GM21576 (cell line): Measurements from ENCODE around the gene AEN.
"Not testable (repeated sequence)": the region's sequence is repeated elsewhere in the genome, so short reads cannot be mapped to it uniquely, and the experiment has no call there.

ENCODE experiments used
- ATAC-seq: cut with Tn5 transposase; IDR thresholded peaks from one replicate; pipeline ENCODE4 v1.9.1; 2021; ENCODE audit warnings: mild to moderate bottlenecking, moderate library complexity; ENCODE audit not compliant: unreplicated experiment

The AEN gene

DNA sequence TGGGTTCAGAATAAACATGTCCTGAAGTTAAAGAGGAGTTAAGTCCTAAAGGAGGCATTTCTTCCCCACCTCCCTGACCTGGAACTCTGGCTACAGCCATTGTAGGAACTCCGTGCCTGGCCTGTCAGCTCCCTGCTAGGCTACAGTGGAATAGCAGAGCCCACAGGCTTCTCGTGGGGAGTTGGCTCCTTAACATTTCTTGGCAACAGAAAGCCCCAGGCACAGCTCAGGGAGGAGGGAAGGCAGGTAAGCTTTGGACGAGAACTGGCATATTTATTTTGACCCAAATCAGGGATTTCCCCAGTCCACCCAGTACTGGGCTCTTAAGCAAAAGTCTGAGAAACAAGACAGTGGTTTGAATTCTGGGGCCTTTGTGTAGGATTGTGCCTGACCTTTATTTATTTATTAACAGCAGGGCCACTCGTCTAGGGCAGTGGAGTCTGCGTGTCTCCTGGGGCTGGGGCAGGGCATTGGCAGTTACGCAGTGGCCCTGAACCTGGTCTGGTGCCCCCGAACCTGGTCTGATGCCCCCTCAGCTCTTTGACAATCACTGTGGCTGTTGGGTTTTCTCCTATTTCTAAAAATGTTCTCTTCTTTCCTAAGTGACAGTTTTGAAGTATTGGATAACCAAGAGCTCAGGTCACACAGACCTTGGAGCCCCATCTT is 9.8 kb downstream of the AEN start:
- no peak for ATAC-seq

DNA sequence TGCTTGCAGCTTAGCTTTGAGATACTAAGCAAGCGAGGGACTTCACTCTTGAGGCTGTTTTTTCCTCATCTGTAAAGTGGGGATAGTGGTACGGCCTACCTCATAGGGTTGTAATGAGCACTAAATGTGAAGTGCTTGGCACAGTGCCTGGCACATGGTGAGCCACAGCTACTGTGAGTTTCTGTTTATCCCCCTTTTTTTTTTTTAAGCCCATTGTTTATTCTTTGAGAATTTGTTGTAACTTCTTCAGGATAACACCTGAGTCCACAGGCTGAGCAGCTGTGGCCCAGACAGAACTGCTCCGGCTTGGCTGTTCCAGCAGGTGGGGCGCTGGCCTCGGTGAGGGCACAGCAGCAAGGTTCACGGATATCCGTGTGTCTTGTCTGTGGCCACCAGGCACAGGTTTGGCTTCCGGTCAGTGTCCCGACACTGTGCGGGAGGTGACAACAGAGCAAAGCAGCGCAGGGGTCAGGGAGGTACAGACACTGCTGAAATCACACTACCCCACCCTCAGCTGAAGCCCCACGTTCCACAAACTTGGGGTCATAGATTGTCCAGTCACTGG is 10.4 kb downstream of the AEN start:
- no peak for ATAC-seq

DNA sequence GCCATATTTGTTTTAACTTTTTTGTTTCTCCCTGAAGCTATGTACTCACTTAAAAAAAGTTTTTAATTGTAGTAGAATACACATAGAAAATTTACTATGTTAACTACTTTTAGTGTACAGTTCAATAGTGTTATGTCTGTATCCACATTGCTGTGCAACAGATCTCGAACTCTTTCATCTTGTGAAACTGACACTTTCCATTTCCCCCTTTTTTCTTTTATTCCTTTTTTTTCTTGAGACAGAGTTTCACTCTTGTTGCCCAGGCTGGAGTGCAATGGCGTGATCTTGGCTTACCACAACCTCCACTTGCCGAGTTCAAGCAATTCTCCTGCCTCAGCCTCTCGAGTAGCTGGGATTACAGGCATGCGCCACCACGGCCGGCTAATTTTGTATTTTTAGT is 11.7 kb downstream of the AEN start:
- ATAC-seq = not testable (repeated sequence)

DNA sequence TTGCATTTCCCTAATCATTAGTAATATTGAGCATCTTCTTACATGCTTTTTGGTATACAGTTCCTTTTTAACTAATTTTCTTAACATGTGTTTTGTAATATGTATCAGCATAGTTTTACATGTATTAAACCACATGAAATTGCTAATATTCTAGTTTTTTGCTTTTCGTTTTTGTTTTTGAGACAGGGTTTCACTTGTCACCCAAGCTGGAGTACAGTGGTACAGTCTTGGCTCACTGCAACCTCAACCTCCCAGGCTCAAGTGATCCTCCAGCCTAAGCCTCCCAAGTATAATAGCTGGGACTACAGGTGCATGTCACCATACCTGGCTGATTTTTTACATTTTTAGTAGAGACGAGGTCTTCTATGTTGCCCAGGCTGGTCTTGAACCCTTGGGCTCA is 13.3 kb downstream of the AEN start:
- ATAC-seq = no peak

DNA sequence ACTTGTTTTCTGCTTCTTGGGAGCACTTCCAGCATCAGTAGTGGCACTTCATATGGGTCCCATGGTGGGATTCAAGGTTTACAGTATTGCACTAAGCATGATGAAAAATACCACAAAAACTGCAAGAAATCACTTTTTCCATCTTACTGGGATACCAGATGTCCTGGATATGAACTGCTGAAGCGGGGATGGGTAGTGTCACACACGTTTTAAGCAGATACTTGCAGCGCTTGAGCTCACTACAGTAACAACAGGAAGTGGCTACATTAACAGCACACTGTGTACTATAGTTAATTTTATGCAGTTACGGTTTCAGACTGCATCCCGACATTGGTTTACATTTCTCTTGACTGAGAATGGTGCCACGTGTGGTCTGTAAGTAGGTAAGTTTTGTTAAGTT is 14.2 kb downstream of the AEN start:
- peak; percentile 35 for ATAC-seq

DNA sequence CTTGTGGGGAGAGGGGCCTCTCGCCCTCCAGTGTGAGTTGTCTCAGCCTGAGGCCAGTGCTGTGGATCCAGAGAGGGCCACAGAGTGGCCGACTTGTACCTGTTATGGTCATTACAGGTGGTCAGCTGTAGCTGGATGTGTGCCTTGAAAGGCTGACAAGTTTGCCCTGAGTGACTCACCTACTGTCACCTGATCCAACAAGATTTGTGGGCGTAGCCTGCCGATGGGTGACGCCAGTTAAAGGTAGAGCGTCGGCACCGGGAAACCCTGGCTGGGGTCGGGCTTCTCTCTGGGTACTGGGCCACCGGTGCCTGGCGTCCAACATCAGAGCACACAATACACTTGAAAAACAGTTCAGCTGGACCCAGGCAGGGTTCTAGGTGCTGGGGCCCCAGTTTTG is 14.9 kb downstream of the AEN start:
- no peak for ATAC-seq

DNA sequence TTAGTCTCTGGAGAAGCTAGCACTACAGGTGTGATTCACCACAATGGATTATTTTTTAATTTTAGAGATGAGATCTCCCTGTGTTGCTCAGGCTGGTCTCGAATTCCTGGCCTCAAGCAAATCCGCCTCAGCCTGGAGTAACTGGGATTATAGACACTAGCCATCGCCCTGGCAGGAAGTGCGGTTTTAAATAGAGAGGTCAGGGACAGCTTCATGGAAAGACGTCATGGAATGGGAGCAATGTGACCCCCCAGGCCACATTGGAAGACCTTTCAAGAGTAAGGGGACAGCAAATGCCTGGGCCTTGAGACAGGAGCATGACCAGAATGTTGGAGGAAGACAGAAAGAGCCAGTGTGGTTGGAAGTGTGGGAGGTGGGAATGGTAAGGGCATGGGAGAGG is 15.5 kb downstream of the AEN start:
- no peak for ATAC-seq

DNA sequence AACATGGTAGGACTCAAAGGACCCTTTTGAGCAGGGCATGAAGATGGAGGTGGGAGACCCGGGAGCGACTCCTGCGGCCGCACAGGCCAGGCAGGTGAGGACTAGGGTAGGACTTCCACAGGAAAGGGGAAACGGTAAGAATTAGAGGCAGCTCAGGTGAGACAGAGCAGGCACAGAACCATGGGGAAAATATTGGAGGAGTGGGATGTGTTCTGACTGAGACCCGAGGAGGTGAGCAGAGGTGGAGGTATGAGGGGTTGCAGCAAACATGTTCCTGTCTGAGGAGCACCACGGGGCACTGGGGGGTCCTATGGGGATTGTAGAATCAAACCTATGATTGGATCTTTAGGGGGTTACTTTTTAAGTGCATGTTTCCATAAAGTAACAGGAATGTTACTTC is 16.3 kb downstream of the AEN start:
- ATAC-seq = no peak

DNA sequence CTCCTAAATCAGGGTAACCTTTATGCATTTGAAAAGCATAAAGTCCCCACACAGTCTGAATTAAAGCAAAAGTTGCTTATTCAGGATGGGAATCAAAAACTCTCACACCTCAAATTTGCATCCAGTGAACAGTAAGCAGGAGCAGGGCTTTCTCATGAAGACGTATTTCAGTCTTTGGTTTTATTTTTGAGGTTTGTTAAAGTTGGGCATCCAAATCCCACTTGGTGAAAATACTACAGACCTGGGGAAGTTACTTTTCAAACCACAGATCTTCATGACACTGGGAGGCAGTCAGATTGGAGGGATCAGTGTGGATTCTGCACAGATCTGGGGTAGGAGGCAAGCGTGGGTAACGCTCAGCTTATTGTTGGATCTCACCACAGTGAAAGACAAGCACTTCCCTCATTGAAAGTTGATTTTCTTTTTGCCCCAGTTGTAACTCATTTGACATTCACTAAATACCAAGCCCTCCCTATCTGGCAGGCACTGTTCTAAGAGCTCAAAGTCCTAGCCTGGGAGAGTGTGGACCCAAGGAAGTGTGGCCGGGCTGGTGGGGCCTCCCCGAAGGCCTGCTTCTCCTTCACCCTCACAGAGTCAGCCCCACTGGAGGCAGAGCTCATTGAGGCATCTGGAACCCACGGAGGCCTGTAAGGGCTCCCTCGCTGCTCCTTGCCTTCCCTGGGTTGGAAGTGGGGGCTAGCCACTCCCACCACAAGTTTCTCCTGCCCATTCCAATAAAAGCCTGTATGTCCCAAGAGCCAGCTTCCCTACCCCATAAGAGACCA is 16.9 kb downstream of the AEN start:
- no peak for ATAC-seq

DNA sequence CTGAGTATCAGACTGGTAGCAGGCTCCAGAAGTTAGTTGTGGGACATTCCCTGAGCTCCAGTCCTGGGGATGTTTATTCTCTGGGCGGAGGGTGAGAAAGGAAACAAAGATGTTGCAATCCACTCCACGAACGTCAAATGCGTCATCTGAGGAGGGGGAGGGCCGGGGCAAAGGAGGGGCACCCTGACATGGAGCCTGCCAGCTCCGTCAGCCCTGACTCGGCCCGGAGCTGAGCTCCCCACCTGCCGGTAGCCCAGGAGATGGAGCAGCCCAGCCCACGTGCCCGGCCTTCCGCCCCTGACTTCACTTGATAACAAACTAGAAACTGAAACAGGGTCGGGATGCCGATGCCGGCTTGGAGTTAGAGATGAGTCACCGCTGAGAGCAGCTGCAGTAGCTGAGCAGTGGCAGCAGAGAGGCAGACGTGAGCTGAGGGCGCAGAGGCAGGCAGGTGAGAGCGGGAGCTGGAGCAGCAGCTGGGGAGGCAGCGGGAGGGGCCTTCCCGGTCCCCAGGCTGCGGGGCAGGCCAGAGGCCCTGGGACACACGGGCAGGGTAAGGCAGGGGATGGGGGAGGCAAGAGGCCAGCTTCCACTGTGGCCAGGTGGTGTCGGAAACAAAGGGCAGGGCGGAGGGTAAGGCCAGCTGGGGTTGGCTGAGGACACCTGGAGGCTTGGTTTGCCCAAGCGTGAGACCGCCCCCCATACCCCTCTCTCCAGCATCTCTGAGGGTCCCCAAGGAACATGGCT is 17.7 kb downstream of the AEN start, which contains the start of gene ISG20:
Gene ISG20, plus strand, starts transcription at position 391 of the 747 bp plus-strand sequence. Its CDS starts 351 bp downstream, at position 742.
- peak; percentile 59 for ATAC-seq

DNA sequence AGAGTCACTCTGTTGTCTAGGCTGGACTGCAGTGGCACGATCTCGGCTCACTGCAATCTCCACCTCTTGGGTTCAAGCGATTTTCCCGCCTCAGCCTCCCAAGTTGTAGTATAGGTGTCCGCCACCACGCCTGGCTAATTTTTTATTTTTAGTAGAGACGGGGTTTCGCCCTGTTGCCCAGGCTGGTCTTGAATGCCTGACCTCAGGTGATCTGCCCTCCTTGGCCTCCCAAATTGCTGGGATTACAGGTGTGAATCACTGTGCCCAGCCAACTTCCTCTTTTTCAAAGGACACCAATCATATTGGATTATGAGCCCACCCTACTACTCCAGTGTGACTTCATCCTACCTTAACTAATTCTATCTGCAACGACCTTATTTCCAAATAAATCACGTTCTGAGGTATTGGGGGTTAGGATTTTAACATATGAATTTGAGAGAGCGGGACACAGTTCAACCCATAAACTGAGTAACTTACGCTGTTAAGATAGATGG is 20.9 kb downstream of the AEN start:
- ATAC-seq = no peak

DNA sequence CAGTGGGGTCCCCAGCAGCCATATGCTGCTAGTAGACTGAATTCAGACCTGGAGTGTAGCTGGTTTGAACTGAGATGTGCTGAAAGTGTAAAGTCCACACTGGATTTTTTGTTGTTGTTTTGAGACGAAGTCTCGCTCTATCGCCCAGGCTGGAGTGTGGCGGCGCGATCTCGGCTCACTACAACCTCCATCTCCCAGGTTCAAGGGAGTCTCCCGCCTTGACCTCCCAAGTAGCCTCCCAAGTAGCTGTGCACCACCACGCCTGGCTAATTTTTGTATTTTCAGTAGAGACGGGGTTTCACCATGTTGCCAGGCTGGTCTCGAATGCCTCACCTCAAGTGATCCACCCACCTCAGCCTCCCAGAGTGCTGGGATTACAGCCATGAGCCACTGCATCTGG is 21.4 kb downstream of the AEN start:
- ATAC-seq = not testable (repeated sequence)

DNA sequence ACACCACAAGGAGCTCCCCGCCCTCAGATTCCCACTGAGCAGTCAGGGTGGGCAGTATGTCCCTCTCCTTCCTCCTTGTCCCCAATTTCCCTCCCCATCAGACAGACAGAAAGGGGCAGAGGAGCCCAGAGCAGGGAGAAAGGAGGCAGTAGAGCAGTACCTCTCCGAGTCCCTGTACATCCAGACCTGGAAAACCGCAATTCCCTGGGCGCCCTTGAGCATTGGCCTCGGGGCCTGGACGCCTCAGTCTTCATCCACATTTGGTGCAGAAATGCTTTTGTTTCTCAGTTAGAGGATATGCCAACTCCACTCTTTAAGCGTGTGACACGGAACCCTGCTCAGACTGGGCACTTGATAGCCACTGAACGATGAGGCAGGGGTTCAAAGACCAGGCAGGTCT is 23.6 kb downstream of the AEN start:
- ATAC-seq = no peak

DNA sequence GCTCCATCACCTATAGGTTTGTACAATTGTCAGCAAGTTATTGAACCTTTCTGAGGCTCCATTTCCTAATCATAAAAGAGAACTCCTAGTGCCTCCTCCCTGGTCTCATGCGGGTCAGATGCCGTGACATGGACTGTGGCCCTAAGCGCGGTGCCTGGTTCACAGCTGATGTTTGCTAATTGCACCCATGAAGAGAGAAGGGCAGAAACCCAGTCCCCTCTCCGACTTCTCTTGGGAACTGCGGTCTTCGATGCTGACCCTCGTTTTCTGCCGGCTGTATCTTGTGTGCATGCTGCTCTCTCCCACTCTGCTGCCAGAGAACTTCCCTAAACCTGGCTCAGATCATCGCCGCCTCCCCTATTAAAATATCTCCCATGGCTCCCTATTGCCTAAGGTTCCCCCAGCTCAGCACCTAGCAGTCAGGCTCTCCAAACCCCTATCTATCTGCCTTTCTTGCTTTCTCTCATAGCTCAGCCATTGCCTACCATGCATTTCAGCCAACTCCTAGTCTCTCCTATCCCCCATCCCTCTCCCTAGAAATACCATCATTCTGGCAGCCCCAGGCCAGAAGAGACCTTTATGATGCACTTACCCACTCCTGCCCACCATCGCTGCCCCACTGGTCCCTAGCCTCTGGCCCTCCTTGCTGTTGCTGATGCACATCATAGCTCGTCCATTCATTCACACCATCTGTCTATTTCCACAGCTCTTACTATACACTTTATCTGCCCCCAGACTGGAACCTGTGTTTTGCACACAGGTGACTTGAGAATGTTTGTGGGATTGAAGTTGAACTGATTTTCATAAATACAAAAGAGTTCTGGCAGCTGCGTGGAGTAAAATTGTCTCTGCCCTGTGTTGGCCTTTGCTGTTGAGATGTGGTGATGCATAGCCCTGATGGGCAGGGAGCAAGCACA is 24.3 kb downstream of the AEN start:
- no peak for ATAC-seq

DNA sequence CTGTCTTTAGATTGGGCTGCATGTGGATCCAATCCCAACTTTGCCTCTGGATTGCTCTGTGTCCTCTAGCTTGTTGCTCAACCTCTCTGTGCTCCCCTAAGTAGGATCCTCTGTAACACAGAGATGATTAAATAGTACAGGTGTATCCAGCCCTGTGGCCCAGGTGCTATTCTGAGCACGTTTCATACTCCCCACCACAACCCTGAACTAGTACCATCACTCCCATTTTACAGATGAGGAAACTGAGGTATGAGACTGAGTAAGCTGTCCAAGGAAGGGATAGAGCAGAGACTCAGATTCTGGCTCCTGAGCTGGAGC is 24.9 kb downstream of the AEN start:
- ATAC-seq = no peak

DNA sequence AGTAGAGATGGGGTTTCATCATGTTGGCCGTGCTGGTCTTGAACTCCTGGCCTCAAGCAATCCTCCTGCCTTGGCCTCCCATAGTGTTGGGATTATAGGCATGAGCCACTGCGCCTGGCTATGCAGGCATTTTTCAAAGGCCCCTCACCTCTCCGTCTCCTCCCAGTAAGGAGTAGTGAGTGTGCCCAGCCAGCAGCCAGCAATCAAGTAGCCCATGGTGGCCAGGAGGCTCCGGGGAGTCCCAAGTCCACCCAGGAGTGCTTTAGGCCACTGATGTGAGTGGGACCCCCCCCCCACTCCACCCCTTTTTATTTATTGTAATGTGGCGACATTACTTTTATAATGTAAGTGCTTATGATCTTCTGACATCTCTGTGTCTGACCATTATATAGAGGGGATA is 25.8 kb downstream of the AEN start:
- no peak for ATAC-seq

DNA sequence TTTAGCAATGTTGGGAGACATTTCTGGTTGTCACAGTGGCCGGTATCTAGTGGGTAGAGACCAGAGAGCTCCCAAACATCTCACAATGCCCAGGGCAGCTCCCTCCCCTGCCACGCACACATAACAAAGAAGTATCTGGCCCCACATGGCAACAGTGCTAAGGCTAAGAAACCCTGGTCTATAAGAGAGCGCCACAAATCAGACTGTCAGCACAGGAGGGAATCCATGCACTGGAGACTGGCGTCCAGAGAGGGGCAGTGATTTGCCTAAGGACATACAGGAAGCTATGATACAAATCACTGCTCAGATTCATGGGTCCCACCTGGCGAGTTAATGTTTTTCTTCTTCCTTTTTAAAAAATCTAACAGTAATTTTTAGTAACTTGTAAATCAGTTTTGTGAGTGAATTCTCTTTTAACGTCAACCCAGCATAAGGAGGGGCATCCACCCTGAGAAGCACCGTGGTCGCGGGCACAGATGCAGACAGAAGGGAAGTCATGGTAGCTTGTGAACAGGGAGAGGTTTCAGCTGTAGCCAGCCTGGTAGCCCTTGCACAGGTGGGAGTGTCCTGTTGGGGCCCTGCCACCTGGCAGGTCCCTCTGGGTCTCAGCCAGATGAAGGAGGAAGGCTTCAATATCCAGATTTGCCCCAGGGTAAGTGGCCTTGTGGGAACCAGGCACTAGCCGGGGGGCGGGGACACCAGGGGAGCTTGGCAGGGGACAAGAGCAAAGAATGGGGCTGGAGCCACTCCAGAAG is 26.4 kb downstream of the AEN start:
- ATAC-seq = no peak

DNA sequence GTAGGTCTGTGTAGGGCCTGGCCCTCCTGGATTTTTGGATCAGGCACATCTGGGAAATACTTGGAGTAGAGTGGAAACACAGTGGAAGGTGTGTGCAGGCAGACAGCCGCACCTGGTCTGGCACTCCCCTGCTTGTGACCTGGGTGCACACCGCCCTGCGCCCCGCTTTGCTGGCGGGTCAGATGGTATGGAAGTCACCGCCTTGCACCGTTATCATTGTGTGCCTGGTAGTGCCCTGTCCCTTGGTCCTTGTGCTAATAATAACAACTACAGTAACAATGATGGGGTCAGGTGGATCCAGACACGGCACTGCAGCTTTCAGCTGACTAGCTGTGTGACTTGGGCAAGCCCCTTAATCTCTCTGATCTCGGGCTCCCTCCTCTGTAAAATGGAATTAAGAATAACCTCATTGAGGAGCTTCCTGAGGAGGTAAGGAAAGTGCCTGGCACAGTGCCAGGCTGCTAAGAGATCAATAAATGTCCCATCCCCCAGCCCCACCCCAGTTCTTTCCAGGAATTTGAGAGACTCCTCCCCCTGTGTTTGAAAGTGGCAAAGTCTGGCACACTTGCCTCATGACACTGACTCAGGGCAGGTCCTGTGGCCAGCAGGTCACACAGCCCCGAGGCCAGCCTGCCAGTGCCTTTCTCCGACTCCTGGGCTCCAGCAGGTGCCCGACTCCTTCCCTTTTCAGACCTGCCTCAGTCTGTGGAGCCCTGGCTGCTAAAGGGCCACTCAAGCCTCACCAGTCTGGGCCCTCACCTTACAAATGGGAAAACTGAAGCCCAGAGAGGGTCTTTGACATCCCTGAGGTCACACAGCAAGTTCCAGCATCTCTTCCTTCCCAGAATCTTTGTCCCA is 27.4 kb downstream of the AEN start:
- ATAC-seq = no peak

DNA sequence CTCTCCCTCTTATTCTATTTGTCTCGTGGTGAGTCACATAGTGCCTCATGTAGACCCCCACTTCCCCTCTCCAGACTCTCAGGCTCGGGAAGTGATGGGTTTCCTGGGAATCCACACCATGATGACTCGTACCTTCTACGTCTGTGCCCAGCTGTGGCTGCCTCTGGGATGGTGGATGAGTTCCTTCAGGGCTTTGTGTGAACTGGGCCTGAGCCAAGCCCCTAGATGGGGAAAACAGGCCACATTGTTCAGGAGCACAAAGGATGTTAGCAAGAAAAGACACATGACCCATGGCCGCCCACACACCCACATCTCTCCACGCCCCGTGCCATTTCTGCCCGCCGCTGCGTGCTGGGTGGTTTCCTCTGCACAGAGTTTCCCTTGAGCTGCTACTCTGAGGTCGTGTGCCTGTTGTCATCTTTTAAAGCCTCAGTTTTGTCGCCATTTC is 28.2 kb downstream of the AEN start:
- peak; percentile 54 for ATAC-seq
